Central memory CD8-positive, alpha-beta T cell (primary cell): Measurements from ENCODE around the gene MYL12A.
"Not testable (repeated sequence)": the region's sequence is repeated elsewhere in the genome, so short reads cannot be mapped to it uniquely, and the experiment has no call there.

ENCODE experiments used
- ATAC-seq: fragments of 150-1000 bp; cut with Tn5 transposase; replicated peaks from 2 replicates; pipeline ENCODE4 v1.10.0; 2022; ENCODE audit warnings: mild to moderate bottlenecking, moderate FRiP score, moderate number of reproducible peaks; ENCODE audit not compliant: poor library complexity, severe bottlenecking; ENCODE audit errors: extremely low read depth
- DNase-seq, 2 donors: peaks; one replicate each; pipeline ENCODE4 v3.0.0; 2021; ENCODE audit warnings: low spot score in 2 of 2
- H3K27ac Mint-ChIP-seq: one replicate; pipeline ENCODE4 v1.8.0; 2022; ENCODE audit warnings: low read depth, mild to moderate bottlenecking, moderate library complexity, mixed read lengths
- H3K27me3 Mint-ChIP-seq: one replicate; pipeline ENCODE4 v1.8.0; 2022; ENCODE audit warnings: mixed read lengths
- H3K36me3 Mint-ChIP-seq: one replicate; pipeline ENCODE4 v1.8.0; 2022; ENCODE audit warnings: mild to moderate bottlenecking, moderate library complexity, mixed read lengths; ENCODE audit not compliant: insufficient read depth
- H3K4me1 Mint-ChIP-seq: one replicate; pipeline ENCODE4 v1.8.0; 2022; ENCODE audit warnings: mixed read lengths
- H3K4me3 Mint-ChIP-seq: one replicate; pipeline ENCODE4 v1.8.0; 2022; ENCODE audit warnings: mild to moderate bottlenecking, moderate library complexity, mixed read lengths
- H3K9me3 Mint-ChIP-seq: one replicate; pipeline ENCODE4 v1.8.0; 2022; ENCODE audit warnings: mixed read lengths

The MYL12A gene

DNA sequence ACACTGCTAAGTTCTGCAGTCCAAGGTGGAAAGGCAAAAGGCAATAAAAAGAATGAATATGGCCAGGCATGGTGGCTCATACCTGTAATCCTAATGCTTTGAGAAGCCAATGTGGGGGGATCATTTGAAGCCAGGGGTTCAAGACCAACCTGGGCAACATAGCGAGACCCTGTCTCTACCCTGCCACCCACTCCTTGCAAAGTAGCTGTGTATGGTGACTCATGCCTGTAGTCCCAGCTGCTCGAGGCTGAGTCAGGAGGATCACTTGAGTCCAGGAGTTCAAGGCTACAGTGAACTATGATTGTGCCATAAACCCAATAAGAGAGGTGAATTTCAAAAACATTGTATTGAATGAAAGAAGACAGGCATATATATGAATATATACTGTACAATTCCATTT is 16.8 kb downstream of the MYL12A start:
- peak overlapping the region; percentile 90 for H3K4me3 Mint-ChIP-seq
- DNase-seq: no peak
- ATAC-seq: no peak
- no peaks in the 10 kb centered on the region for H3K27me3 Mint-ChIP-seq
- H3K9me3 Mint-ChIP-seq: no peaks in the 10 kb centered on the region
- peaks cover 18% of the 10 kb centered on the region for H3K36me3 Mint-ChIP-seq
- peaks cover 80% of the 10 kb centered on the region for H3K4me1 Mint-ChIP-seq
- H3K27ac Mint-ChIP-seq: peak overlapping the region; percentile 91

DNA sequence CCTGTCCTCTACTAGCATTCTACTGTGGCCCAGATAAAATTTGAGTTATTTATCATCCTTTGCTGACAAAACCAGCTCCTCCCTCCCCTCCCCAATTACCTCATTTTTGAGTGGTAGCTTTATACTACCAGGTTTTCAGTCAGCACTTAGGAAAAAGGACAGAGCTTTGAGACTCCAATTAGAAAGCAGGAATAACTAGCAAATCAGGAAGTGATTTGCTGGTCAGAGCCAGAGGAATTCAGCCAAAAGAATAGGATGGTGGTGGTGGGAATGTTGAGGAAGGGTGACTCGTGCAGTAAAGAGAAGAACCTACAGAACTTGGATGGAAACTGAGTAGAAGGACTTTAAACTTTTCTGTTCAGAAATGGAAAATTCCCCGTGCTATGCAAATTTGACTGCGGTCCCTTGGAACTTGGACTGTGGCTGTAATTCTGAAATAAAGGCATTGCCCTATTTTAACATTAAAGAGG is 18.0 kb downstream of the MYL12A start:
- peaks cover 80% of the 10 kb centered on the region for H3K4me1 Mint-ChIP-seq
- peak overlapping the region; percentile 36 for H3K4me3 Mint-ChIP-seq

DNA sequence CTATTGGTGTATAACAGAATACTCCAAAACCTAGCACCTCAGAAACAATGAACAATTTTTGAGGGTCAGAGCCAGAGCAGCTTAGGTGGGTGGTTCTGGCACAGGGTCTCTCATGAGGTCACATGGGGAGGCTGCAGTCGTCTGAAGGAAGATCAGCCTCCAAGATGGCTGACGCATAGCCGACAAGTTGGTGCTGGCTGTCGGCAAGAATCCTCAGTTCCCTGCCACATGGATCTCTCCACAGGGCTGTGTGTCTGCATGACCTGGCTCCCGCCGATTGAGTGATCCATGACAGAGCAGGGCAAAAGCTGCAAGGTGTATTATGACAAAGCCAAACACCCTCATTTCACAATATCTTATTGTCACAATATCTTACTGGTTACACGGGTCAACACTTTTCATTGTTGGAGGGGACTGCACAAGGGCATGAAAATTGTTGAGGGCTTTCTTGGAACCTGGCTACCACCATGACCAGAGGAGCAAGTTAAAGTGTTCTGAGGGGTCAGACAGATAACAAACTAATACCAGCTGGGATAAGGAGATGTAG is 18.5 kb downstream of the MYL12A start:
- Mint-ChIP-seq H3K27me3 (no peaks in the 10 kb centered on the region), H3K4me1 (peaks cover 79% of the 10 kb centered on the region), H3K4me3 (peak overlapping the region; percentile 36), H3K27ac (peak overlapping the region; percentile 65), H3K36me3 (peaks cover 12% of the 10 kb centered on the region), H3K9me3 (no peaks in the 10 kb centered on the region)
- DNase-seq: no peak
- no peak for ATAC-seq

More for the DNA sequence above, 18.0 kb downstream of the MYL12A start:
- Mint-ChIP-seq H3K27ac (no peak overlapping the region), H3K36me3 (peaks cover 15% of the 10 kb centered on the region), H3K9me3 (no peaks in the 10 kb centered on the region), H3K27me3 (no peaks in the 10 kb centered on the region)
- DNase-seq: no peak
- ATAC-seq: no peak

DNA sequence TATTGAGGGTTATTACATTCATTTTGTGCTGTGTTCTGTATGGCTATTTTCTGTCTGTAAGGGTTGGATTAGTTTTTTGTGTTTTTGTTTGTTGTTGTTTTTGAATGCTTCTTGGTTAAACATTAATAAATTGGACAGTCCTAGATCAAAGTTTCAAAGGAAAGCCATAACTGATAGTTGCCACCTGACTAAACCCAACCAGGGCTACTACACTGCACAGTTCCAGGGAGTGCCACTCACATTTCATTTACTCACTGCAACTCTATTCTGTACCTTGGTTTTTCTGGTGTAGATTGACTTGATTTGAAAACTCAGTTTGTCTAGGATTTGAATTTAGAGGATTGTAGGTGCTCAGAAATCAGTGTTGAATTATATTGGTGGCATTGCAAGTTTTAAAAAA is 20.7 kb downstream of the MYL12A start:
- Mint-ChIP-seq H3K4me3 (peak overlapping the region; percentile 7), H3K36me3 (peaks cover 11% of the 10 kb centered on the region), H3K27ac (peak overlapping the region; percentile 60), H3K9me3 (no peaks in the 10 kb centered on the region), H3K4me1 (peaks cover 81% of the 10 kb centered on the region), H3K27me3 (no peaks in the 10 kb centered on the region)
- ATAC-seq (no peak), DNase-seq (no peak)

DNA sequence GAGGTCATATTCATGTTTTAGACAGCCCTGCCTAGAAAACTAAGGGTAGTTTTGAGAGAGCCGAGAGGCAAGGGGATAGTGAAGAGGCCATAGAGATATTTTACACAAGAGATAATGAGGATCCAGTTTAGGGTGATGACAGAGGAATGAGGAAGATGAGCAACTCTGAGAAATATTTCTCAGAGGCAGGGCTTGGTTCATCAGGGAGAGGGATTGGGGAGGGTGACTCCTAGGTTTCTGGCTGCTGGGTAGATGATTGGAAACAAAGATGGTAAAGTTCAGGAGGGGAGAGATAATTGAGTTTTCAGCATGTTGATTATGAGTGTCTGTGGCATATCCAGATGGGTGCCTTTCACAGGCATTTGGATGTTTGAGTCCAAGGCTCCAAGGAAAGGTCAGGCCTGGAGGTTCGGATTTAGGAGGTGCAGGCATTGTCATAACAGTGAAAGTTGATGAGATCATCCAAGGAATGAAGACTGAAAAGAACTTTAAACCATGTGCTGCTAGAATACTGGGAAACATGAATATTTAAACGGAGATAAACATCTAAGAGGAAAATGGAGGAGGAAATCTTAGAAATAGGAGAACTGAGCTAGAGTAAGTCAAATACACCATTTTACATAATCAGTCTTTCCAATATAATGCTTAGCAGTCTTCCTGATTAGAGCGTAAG is 21.8 kb downstream of the MYL12A start:
- DNase-seq: no peak
- Mint-ChIP-seq H3K27ac (peak overlapping the region; percentile 60), H3K4me3 (peak overlapping the region; percentile 7), H3K27me3 (no peaks in the 10 kb centered on the region), H3K9me3 (no peaks in the 10 kb centered on the region), H3K4me1 (peaks cover 70% of the 10 kb centered on the region), H3K36me3 (peaks cover 19% of the 10 kb centered on the region)
- ATAC-seq: no peak

GRCh38 chr18:3269914-3270299 is 22.3 kb downstream of the MYL12A start:
- H3K36me3 Mint-ChIP-seq: peaks cover 24% of the 10 kb centered on the region
- no peak overlapping the region for H3K4me3 Mint-ChIP-seq
- no peak for DNase-seq
- H3K27ac Mint-ChIP-seq: peak overlapping the region; percentile 60
- no peaks in the 10 kb centered on the region for H3K27me3 Mint-ChIP-seq
- no peak for ATAC-seq
- no peaks in the 10 kb centered on the region for H3K9me3 Mint-ChIP-seq
- peaks cover 66% of the 10 kb centered on the region for H3K4me1 Mint-ChIP-seq

- Mint-ChIP-seq H3K36me3 (peaks cover 46% of the 10 kb centered on the region), H3K4me3 (no peak overlapping the region), H3K27ac (peak overlapping the region; percentile 35), H3K27me3 (no peaks in the 10 kb centered on the region), H3K4me1 (peaks cover 42% of the 10 kb centered on the region), H3K9me3 (no peaks in the 10 kb centered on the region)
- no peak for DNase-seq
- ATAC-seq: no peak
Observed at GRCh38 chr18:3273042-3273441, 25.4 kb downstream of the MYL12A start.

GRCh38 chr18:3277643-3278213 is 30.1 kb downstream of the MYL12A start:
- H3K27me3 Mint-ChIP-seq, H3K4me3 Mint-ChIP-seq, ATAC-seq, DNase-seq, H3K4me1 Mint-ChIP-seq, H3K9me3 Mint-ChIP-seq: not testable (repeated sequence)
- Mint-ChIP-seq H3K36me3 (peaks cover 51% of the 10 kb centered on the region), H3K27ac (peak overlapping the region; percentile 75)

DNA sequence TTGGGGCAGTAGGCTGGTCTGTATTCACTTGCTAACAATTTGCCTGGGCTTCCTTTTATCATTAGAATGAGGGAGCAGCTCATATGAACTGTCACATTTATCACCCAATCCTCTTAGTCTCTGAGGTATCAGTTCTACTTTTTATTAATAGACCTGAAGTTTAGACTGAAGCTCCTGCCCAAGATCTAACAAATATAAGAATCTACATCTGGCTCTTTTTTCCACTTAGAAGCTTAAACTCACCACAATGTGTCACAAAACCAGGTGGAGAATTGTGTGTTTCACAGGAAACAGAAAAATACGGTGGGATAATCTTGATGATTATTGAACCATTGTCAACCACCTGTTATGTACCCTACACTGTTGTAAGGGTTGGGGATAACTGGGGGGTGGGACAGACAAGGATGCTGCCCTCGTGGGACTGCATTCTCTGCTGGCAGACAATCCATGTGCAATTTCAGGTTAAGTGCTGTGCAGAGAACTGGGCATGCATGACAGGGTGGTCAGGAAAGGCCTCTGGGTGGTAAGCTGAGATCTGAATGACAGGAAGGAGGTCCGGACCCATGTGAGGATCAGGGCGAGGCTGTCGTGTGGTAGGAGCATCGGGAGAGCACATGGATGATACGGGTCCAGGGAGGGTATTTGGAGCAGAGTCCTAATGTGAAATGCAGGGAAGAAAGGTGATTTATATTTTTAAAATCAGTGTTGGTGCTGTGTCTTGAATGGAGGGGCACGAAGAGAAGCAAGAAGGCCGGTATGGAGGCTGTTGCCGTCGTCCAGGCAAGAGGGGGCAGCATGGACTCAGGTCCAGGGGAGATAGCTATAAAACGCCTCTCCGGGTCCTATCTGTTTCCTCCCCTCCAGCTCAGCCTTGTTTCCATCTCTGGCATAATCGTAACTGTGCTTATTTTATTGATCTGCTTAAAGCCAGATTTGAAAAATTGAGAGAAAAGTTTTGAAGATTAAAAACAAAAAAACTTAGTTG is 31.9 kb downstream of the MYL12A start:
- no peak overlapping the region for H3K4me3 Mint-ChIP-seq

GRCh38 chr18:3281456-3282400 is 34.1 kb downstream of the MYL12A start:
- no peaks in the 10 kb centered on the region for H3K4me1 Mint-ChIP-seq
- no peak overlapping the region for H3K27ac Mint-ChIP-seq
- H3K36me3 Mint-ChIP-seq: peaks cover 19% of the 10 kb centered on the region
- no peak overlapping the region for H3K4me3 Mint-ChIP-seq
- no peaks in the 10 kb centered on the region for H3K9me3 Mint-ChIP-seq
- peak; percentile 87 for ATAC-seq
- H3K27me3 Mint-ChIP-seq: no peaks in the 10 kb centered on the region
- DNase-seq: no peak

More for the DNA sequence above, 31.9 kb downstream of the MYL12A start:
- Mint-ChIP-seq H3K36me3 (peaks cover 34% of the 10 kb centered on the region), H3K4me1 (peaks cover 4% of the 10 kb centered on the region), H3K27me3 (no peaks in the 10 kb centered on the region), H3K9me3 (no peaks in the 10 kb centered on the region), H3K27ac (no peak overlapping the region)
- ATAC-seq: no peak
- no peak for DNase-seq

GRCh38 chr18:3283253-3283863 is 35.8 kb downstream of the MYL12A start:
- DNase-seq: no peak
- Mint-ChIP-seq H3K4me3 (no peak overlapping the region), H3K9me3 (no peaks in the 10 kb centered on the region), H3K36me3 (peaks cover 6% of the 10 kb centered on the region), H3K4me1 (no peaks in the 10 kb centered on the region), H3K27ac (no peak overlapping the region), H3K27me3 (no peaks in the 10 kb centered on the region)
- ATAC-seq: no peak
